Colonic mucosa (tissue), 4 donors: ENCODE results near the gene RPP25. TPM values are rescaled to one million over a fixed set of nuclear protein-coding genes. Genes with fewer than 3 reads are reported as not detected.

Experiments used
- DNase-seq: peaks from one replicate; pipeline ENCODE4 v3.0.0-alpha.2; 2020
- H3K27ac ChIP-seq: fragments of 200-600 bp; one replicate; pipeline ENCODE4 v1.8.0; 2021
- H3K27me3 ChIP-seq: fragments of 200-600 bp; one replicate; pipeline ENCODE4 v1.8.0; 2021
- H3K36me3 ChIP-seq: fragments of 200-600 bp; one replicate; pipeline ENCODE4 v1.8.0; 2021
- H3K4me1 ChIP-seq: fragments of 200-600 bp; one replicate; pipeline ENCODE4 v1.8.0; 2021; ENCODE audit warnings: mild to moderate bottlenecking
- H3K4me3 ChIP-seq: fragments of 200-600 bp; one replicate; pipeline ENCODE4 v1.8.0; 2021
- H3K9ac ChIP-seq, 2 donors: one replicate each; pipeline ENCODE4 v1.7.0; 2013; ENCODE audit warnings: control low read depth in 2 of 2, low read depth in 2 of 2, low read length in 2 of 2
- H3K9me3 ChIP-seq: fragments of 200-600 bp; one replicate; pipeline ENCODE4 v1.8.0; 2021
- CTCF ChIP-seq: fragments of 200-600 bp; IDR thresholded peaks from one replicate; pipeline ENCODE4 v1.8.0; 2022; ENCODE audit warnings: antibody characterized with exemption, mild to moderate bottlenecking
- intact Hi-C: fragments of 100-400 bp; cut with DNase I; formaldehyde crosslinking; loops from one replicate; pipeline ENCODE4 v1.14.1; 2022
- total RNA-seq, 2 donors: library from RNA; stranded (reverse); fragmentation: NEBNext Ultra II Directional in 1 of 2; extraction: Animal tissue kit (Norgen Biotek cat#: 25700) in 1 of 2; gene quantifications; one replicate each; pipeline ENCODE4 v1.2.1, GENCODE V29; 2021
- donor health status: healthy.
- donor health status: DM: no; HTN: no; CAD: no.
- donor health status: DM: no; HTN: no; CAD: no.

The RPP25 gene
- total RNA-seq, 2 donors from 2014 or later, result 7.8 to 25.5 TPM

- no peaks in the 10 kb centered on the region for H3K9me3 ChIP-seq
- peak overlapping the region; percentile 54 to 92 for H3K9ac ChIP-seq
- H3K27ac ChIP-seq, result no peak overlapping the region
- peak overlapping the region; percentile 69 for H3K4me3 ChIP-seq
- DNase-seq, result no peak
- intact Hi-C loops, result loop anchor here (10.0 kb wide), 1 partner anchor 320 kb away; no protein-coding TSS in a partner anchor
- H3K4me1 ChIP-seq, result peaks cover 18% of the 10 kb centered on the region
- H3K36me3 ChIP-seq, result no peaks in the 10 kb centered on the region
- H3K27me3 ChIP-seq, result peaks cover 5% of the 10 kb centered on the region
- no peak for TF ChIP-seq CTCF
Measured at GRCh38 chr15:74955017-74955416, 1.6 kb downstream of the RPP25 start.

- peaks cover 5% of the 10 kb centered on the region for H3K27me3 ChIP-seq
- no peak for TF ChIP-seq CTCF
- H3K27ac ChIP-seq, result no peak overlapping the region
- H3K4me3 ChIP-seq, result no peak overlapping the region
- no peaks in the 10 kb centered on the region for H3K36me3 ChIP-seq
- H3K4me1 ChIP-seq, result peaks cover 18% of the 10 kb centered on the region
- H3K9me3 ChIP-seq, result no peaks in the 10 kb centered on the region
- intact Hi-C loops, result loop anchor here (5.0 to 10.0 kb wide), 2 partner anchors 52 to 320 kb away; no protein-coding TSS in a partner anchor
- no peak for DNase-seq
- peak overlapping the region in 1 of 2 donors; percentile 92 for H3K9ac ChIP-seq
Measured at GRCh38 chr15:74954515-74954914, 2.1 kb downstream of the RPP25 start.

GRCh38 chr15:74951006-74951405, 5.6 kb downstream of the RPP25 start:
- no peak overlapping the region for H3K4me3 ChIP-seq
- H3K9me3 ChIP-seq, result no peaks in the 10 kb centered on the region
- peaks cover 8% of the 10 kb centered on the region for H3K4me1 ChIP-seq
- no peaks in the 10 kb centered on the region for H3K36me3 ChIP-seq
- intact Hi-C loops, result loop anchor here (2.0 to 10.0 kb wide), 3 partner anchors 49 to 316 kb away; no protein-coding TSS in a partner anchor
- no peak overlapping the region for H3K27ac ChIP-seq
- no peak for DNase-seq
- no peak for TF ChIP-seq CTCF
- H3K27me3 ChIP-seq, result no peaks in the 10 kb centered on the region
- H3K9ac ChIP-seq, result no peak overlapping the region

- TF ChIP-seq CTCF, result peak; percentile 96
- no peaks in the 10 kb centered on the region for H3K36me3 ChIP-seq
- DNase-seq, result peak; percentile 87
- no peaks in the 10 kb centered on the region for H3K9me3 ChIP-seq
- H3K9ac ChIP-seq, result no peak overlapping the region
- H3K4me1 ChIP-seq, result peaks cover 3% of the 10 kb centered on the region
- no peak overlapping the region for H3K4me3 ChIP-seq
- no peaks in the 10 kb centered on the region for H3K27me3 ChIP-seq
- H3K27ac ChIP-seq, result no peak overlapping the region
- intact Hi-C loops, result loop anchor here (2.0 to 10.0 kb wide), 3 partner anchors 48 to 315 kb away; no protein-coding TSS in a partner anchor
Measured at GRCh38 chr15:74950078-74950908, 6.3 kb downstream of the RPP25 start.

- intact Hi-C loops, result loop anchor here (5.0 kb wide), 1 partner anchor 35 kb away; no protein-coding TSS in a partner anchor
Measured at GRCh38 chr15:74937590-74938371, 18.8 kb downstream of the RPP25 start, which contains the start of gene COX5A. COX5A (minus strand) TSS chr15:74938073; CDS start chr15:74938014, 59 bp downstream.

More at GRCh38 chr15:74937590-74938371, 18.8 kb downstream of the RPP25 start, which contains the start of gene COX5A:
- DNase-seq, result peak; percentile 93
- Histone ChIP-seq H3K4me3 (peak within 1 kb of the TSS; percentile 72), H3K27ac (peak within 1 kb of the TSS; percentile 94), H3K27me3 (no peaks in the 10 kb centered on the region), H3K36me3 (no peaks in the 10 kb centered on the region), H3K9ac (peak within 1 kb of the TSS; percentile 96 to 97), H3K4me1 (peaks cover 12% of the 10 kb centered on the region), H3K9me3 (no peaks in the 10 kb centered on the region)
- no peak for TF ChIP-seq CTCF
